ENCODE data around the gene DPPA2.

Gene DPPA2

DNA sequence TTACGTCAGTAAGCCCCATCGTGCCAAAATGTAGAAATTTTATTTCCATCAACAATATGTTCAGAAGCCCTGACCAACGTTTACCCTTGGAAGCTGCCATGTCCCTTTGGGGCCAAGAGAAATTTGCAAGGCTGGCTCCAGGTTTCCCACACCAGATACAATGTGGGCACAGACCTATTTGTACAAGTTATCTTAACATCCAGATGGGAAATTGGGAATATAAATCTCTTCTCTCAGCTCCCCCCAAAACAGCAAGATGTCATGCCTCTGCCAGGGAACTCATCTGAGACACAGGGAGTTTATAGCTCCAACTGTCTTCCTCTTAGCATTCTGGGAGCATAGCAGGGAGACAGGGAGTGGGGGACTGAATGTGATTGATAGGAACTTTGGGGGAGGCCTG lies 9.3 kb upstream of the DPPA2 start:
- TF ChIP-seq, protein P1, sequence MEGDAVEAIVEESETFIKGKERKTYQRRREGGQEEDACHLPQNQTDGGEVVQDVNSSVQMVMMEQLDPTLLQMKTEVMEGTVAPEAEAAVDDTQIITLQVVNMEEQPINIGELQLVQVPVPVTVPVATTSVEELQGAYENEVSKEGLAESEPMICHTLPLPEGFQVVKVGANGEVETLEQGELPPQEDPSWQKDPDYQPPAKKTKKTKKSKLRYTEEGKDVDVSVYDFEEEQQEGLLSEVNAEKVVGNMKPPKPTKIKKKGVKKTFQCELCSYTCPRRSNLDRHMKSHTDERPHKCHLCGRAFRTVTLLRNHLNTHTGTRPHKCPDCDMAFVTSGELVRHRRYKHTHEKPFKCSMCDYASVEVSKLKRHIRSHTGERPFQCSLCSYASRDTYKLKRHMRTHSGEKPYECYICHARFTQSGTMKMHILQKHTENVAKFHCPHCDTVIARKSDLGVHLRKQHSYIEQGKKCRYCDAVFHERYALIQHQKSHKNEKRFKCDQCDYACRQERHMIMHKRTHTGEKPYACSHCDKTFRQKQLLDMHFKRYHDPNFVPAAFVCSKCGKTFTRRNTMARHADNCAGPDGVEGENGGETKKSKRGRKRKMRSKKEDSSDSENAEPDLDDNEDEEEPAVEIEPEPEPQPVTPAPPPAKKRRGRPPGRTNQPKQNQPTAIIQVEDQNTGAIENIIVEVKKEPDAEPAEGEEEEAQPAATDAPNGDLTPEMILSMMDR (IDR thresholded peaks at IDR 0.05; ENCODE audit: control insufficient read depth, extremely low read depth, insufficient read depth): no peak
- no peak for DNase-seq (ENCODE audit: low read depth)
- H3K4me3 ChIP-seq (ENCODE audit: low read depth, low read length): no peak overlapping the region

- TF ChIP-seq, protein P1 (IDR thresholded peaks at IDR 0.05; ENCODE audit: control insufficient read depth, extremely low read depth, insufficient read depth): no peak
- no peak overlapping the region for H3K4me3 ChIP-seq (ENCODE audit: low read depth, low read length)
- no peak for DNase-seq (ENCODE audit: low read depth)
Measured at GRCh38 chr3:109325109-109325508, 8.8 kb upstream of the DPPA2 start.

GRCh38 chr3:109313061-109313460 lies 3.3 kb downstream of the DPPA2 start:
- DNase-seq (ENCODE audit: low read depth): no peak
- TF ChIP-seq, protein P1 (IDR thresholded peaks at IDR 0.05; ENCODE audit: control insufficient read depth, extremely low read depth, insufficient read depth): no peak

GRCh38 chr3:109297496-109297895 lies 18.8 kb downstream of the DPPA2 start:
- TF ChIP-seq, protein P1 (IDR thresholded peaks at IDR 0.05; ENCODE audit: control insufficient read depth, extremely low read depth, insufficient read depth): no peak
- no peak overlapping the region for H3K4me3 ChIP-seq (ENCODE audit: low read depth, low read length)
- DNase-seq (ENCODE audit: low read depth): no peak

More at GRCh38 chr3:109313061-109313460, 3.3 kb downstream of the DPPA2 start:
- no peak overlapping the region for H3K4me3 ChIP-seq (ENCODE audit: low read depth, low read length)

GRCh38 chr3:109284071-109284470 lies 32.2 kb downstream of the DPPA2 start:
- no peak overlapping the region for H3K4me3 ChIP-seq (ENCODE audit: low read depth, low read length)
- TF ChIP-seq, protein P1 (IDR thresholded peaks at IDR 0.05; ENCODE audit: control insufficient read depth, extremely low read depth, insufficient read depth): no peak
- DNase-seq (ENCODE audit: low read depth): no peak

DNA sequence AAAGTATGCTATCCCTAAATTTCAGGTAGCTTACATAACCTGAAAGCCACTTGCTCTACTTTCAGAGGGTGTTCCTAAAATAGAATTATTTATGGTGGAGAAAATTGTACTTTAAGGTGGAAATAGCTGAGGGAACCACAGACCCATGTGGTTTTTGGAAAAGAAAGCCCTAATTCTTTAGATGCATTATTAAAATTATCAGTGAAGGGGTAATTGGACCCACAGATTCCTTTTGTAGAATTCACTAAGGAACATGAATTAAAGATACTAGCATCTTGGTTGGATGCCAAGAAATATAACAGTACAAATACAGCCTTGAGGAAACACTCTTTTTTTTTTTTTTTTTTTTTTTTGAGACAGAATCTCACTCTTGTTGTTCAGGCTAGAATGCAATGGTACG lies 37.8 kb downstream of the DPPA2 start:
- TF ChIP-seq, protein P1 (IDR thresholded peaks at IDR 0.05; ENCODE audit: control insufficient read depth, extremely low read depth, insufficient read depth): no peak
- DNase-seq (ENCODE audit: low read depth): no peak
- H3K4me3 ChIP-seq (ENCODE audit: low read depth, low read length): no peak overlapping the region

GRCh38 chr3:109278141-109278540 lies 38.2 kb downstream of the DPPA2 start:
- TF ChIP-seq, protein P1 (IDR thresholded peaks at IDR 0.05; ENCODE audit: control insufficient read depth, extremely low read depth, insufficient read depth): no peak
- no peak for DNase-seq (ENCODE audit: low read depth)
- no peak overlapping the region for H3K4me3 ChIP-seq (ENCODE audit: low read depth, low read length)
